Subcutaneous abdominal adipose tissue (tissue), 5 donors: Measurements from ENCODE around the gene COX19.
"Not testable (repeated sequence)": the region's sequence is repeated elsewhere in the genome, so short reads cannot be mapped to it uniquely, and the experiment has no call there.

Experiments used
- H3K27ac ChIP-seq: one replicate; pipeline ENCODE4 v1.7.0; 2013; ENCODE audit warnings: low read depth, mild to moderate bottlenecking, inconsistent platforms, low read length, moderate library complexity
- H3K27me3 ChIP-seq, 5 donors: one replicate each; pipeline ENCODE4 v1.7.0; 2013; ENCODE audit warnings: low read length in 5 of 5, inconsistent platforms in 1 of 5; ENCODE audit not compliant: control insufficient read depth in 5 of 5, insufficient read depth in 4 of 5
- H3K36me3 ChIP-seq, 5 donors: one replicate each; pipeline ENCODE4 v1.7.0; 2013; ENCODE audit warnings: low read length in 5 of 5; ENCODE audit not compliant: control insufficient read depth in 5 of 5, insufficient read depth in 5 of 5
- H3K4me1 ChIP-seq, 5 donors: one replicate each; pipeline ENCODE4 v1.7.0; 2013; ENCODE audit warnings: low read length in 5 of 5, mild to moderate bottlenecking in 3 of 5, moderate library complexity in 1 of 5; ENCODE audit not compliant: control insufficient read depth in 5 of 5, insufficient read depth in 5 of 5
- H3K4me3 ChIP-seq, 5 donors: one replicate each; pipeline ENCODE4 v1.7.0; 2013; ENCODE audit warnings: low read length in 5 of 5, low read depth in 1 of 5
- H3K9ac ChIP-seq, 5 donors: one replicate each; pipeline ENCODE4 v1.7.0; 2013; ENCODE audit warnings: low read length in 5 of 5, mild to moderate bottlenecking in 4 of 5, moderate library complexity in 3 of 5
- H3K9me3 ChIP-seq, 5 donors: one replicate each; pipeline ENCODE4 v1.7.0; 2013; ENCODE audit warnings: low read length in 5 of 5; ENCODE audit not compliant: control insufficient read depth in 5 of 5
- donor health status: healthy.
- donor health status: healthy.
- donor health status: healthy.
- donor health status: healthy.
- donor health status: healthy.

COX19 gene

GRCh38 chr7:1001069-1001770 lies 25.9 kb upstream of the COX19 start:
- not testable (repeated sequence) for H3K27me3 ChIP-seq, H3K4me1 ChIP-seq, H3K9me3 ChIP-seq, H3K4me3 ChIP-seq, H3K27ac ChIP-seq, H3K9ac ChIP-seq
- peaks cover 0 to 38% (median 18%) of the 10 kb centered on the region in 5 donors for H3K36me3 ChIP-seq

GRCh38 chr7:999941-1000935 lies 24.9 kb upstream of the COX19 start:
- peaks cover 0 to 39% (median 18%) of the 10 kb centered on the region in 5 donors for H3K36me3 ChIP-seq
- H3K9me3 ChIP-seq: no peaks in the 10 kb centered on the region
- peaks cover 0 to 5% (median 0%) of the 10 kb centered on the region in 5 donors for H3K4me1 ChIP-seq

GRCh38 chr7:999149-999879 lies 24.0 kb upstream of the COX19 start:
- no peak overlapping the region for H3K9ac ChIP-seq
- H3K27ac ChIP-seq: no peak overlapping the region
- peaks cover 0 to 5% (median 0%) of the 10 kb centered on the region in 5 donors for H3K4me1 ChIP-seq
- H3K9me3 ChIP-seq: no peaks in the 10 kb centered on the region
- no peak overlapping the region for H3K4me3 ChIP-seq
- peaks cover 0 to 39% (median 18%) of the 10 kb centered on the region in 5 donors for H3K36me3 ChIP-seq
- no peaks in the 10 kb centered on the region for H3K27me3 ChIP-seq

More at GRCh38 chr7:999941-1000935, 24.9 kb upstream of the COX19 start:
- Histone ChIP-seq H3K27ac (no peak overlapping the region), H3K4me3 (no peak overlapping the region), H3K9ac (no peak overlapping the region), H3K27me3 (no peaks in the 10 kb centered on the region)

- H3K9ac ChIP-seq: no peak overlapping the region
- no peaks in the 10 kb centered on the region for H3K9me3 ChIP-seq
- H3K36me3 ChIP-seq: peaks cover 0 to 34% (median 13%) of the 10 kb centered on the region in 5 donors
- H3K4me1 ChIP-seq: peaks cover 0 to 13% (median 6%) of the 10 kb centered on the region in 5 donors
- no peak overlapping the region for H3K27ac ChIP-seq
- no peak overlapping the region for H3K4me3 ChIP-seq
- peaks cover 0 to 2% (median 0%) of the 10 kb centered on the region in 5 donors for H3K27me3 ChIP-seq
These were observed 22.4 kb upstream of the COX19 start for GRCh38 chr7:997404-998395.

GRCh38 chr7:996079-996872 lies 20.9 kb upstream of the COX19 start:
- Histone ChIP-seq H3K36me3 (peaks cover 0 to 34% (median 13%) of the 10 kb centered on the region in 5 donors), H3K9ac (no peak overlapping the region), H3K9me3 (no peaks in the 10 kb centered on the region), H3K27me3 (peaks cover 6 to 13% (median 12%) of the 10 kb centered on the region in 5 donors), H3K27ac (no peak overlapping the region), H3K4me3 (no peak overlapping the region), H3K4me1 (peaks cover 0 to 13% (median 6%) of the 10 kb centered on the region in 5 donors)

GRCh38 chr7:995571-995970 lies 20.2 kb upstream of the COX19 start:
- H3K27ac ChIP-seq: no peak overlapping the region
- peaks cover 6 to 16% (median 15%) of the 10 kb centered on the region in 5 donors for H3K27me3 ChIP-seq
- H3K36me3 ChIP-seq: peaks cover 0 to 34% (median 13%) of the 10 kb centered on the region in 5 donors
- H3K4me1 ChIP-seq: peaks cover 0 to 13% (median 6%) of the 10 kb centered on the region in 5 donors
- H3K9me3 ChIP-seq: no peaks in the 10 kb centered on the region
- no peak overlapping the region for H3K4me3 ChIP-seq
- no peak overlapping the region for H3K9ac ChIP-seq

- peaks cover 0 to 13% (median 6%) of the 10 kb centered on the region in 5 donors for H3K4me1 ChIP-seq
These were observed 19.4 kb upstream of the COX19 start for GRCh38 chr7:994592-995308.

More at GRCh38 chr7:994592-995308, 19.4 kb upstream of the COX19 start:
- Histone ChIP-seq H3K36me3 (peaks cover 0 to 31% (median 10%) of the 10 kb centered on the region in 5 donors), H3K4me3 (no peak overlapping the region), H3K27ac (no peak overlapping the region), H3K27me3 (peaks cover 9 to 20% (median 15%) of the 10 kb centered on the region in 5 donors), H3K9ac (no peak overlapping the region), H3K9me3 (no peaks in the 10 kb centered on the region)
